HG03460 (cell line): ENCODE data around the gene MAN2B1.
"Not testable (repeated sequence)": the region's sequence is repeated elsewhere in the genome, so short reads cannot be mapped to it uniquely, and the experiment has no call there.

Experiments used
- ATAC-seq: cut with Tn5 transposase; IDR thresholded peaks from one replicate; pipeline ENCODE4 v1.9.1; 2021; ENCODE audit not compliant: unreplicated experiment

MAN2B1 gene

GRCh38 chr19:12664406-12665280 is 1.9 kb downstream of the MAN2B1 start:
- no peak for ATAC-seq

- ATAC-seq = no peak
Measured at GRCh38 chr19:12660980-12661379, 5.6 kb downstream of the MAN2B1 start.

- no peak for ATAC-seq
Measured at GRCh38 chr19:12657966-12658365, 8.6 kb downstream of the MAN2B1 start.

GRCh38 chr19:12656899-12657571 is 9.5 kb downstream of the MAN2B1 start:
- no peak for ATAC-seq

- ATAC-seq = no peak
Measured at GRCh38 chr19:12655546-12655945, 11.0 kb downstream of the MAN2B1 start.

GRCh38 chr19:12652219-12652618 is 14.3 kb downstream of the MAN2B1 start:
- ATAC-seq = no peak

- no peak for ATAC-seq
Measured at GRCh38 chr19:12649941-12650340, 16.6 kb downstream of the MAN2B1 start.

GRCh38 chr19:12648088-12648487 is 18.5 kb downstream of the MAN2B1 start:
- no peak for ATAC-seq

GRCh38 chr19:12647490-12648071 is 19.0 kb downstream of the MAN2B1 start:
- no peak for ATAC-seq

- ATAC-seq = no peak
Measured at GRCh38 chr19:12647047-12647446, 19.5 kb downstream of the MAN2B1 start.

- no peak for ATAC-seq
Measured at GRCh38 chr19:12646551-12646950, 20.0 kb downstream of the MAN2B1 start.

GRCh38 chr19:12643716-12644115 is 22.8 kb downstream of the MAN2B1 start:
- ATAC-seq = not testable (repeated sequence)

GRCh38 chr19:12642506-12642905 is 24.0 kb downstream of the MAN2B1 start:
- no peak for ATAC-seq

GRCh38 chr19:12641456-12641855 is 25.1 kb downstream of the MAN2B1 start:
- no peak for ATAC-seq

GRCh38 chr19:12639901-12640613 is 26.5 kb downstream of the MAN2B1 start:
- no peak for ATAC-seq

GRCh38 chr19:12638611-12639182 is 27.8 kb downstream of the MAN2B1 start:
- ATAC-seq = no peak

- no peak for ATAC-seq
Measured at GRCh38 chr19:12636631-12637030, 29.9 kb downstream of the MAN2B1 start.

- no peak for ATAC-seq
Measured at GRCh38 chr19:12629215-12629614, 37.3 kb downstream of the MAN2B1 start.

- no peak for ATAC-seq
Measured at GRCh38 chr19:12628040-12629022, 38.2 kb downstream of the MAN2B1 start.

- ATAC-seq = no peak
Measured at GRCh38 chr19:12626958-12627357, 39.6 kb downstream of the MAN2B1 start.
